Measurements from ENCODE around the gene CHI3L1. TPM values are rescaled to one million over a fixed set of nuclear protein-coding genes. Genes with fewer than 3 reads are reported as not detected.

The CHI3L1 gene
- total and polyA plus RNA-seq, 4 donors: 5.0 to 34.7 (median 15.9) TPM

DNA sequence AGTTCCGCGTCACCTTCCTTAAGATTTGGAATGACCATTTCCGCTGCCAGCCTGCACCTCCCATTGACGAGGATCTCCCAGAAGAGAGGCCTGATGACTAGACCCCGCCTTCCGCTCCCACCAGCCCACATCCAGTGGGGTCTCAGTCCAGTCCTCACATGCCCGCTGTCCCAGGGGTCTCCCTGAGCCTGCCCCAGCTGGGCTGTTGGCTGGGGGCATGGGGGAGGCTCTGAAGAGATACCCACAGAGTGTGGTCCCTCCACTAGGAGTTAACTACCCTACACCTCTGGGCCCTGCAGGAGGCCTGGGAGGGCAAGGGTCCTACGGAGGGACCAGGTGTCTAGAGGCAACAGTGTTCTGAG, 20.7 kb downstream of the CHI3L1 start:
- TF ChIP-seq RAD21 (IDR thresholded peaks at IDR 0.05) (no peak), HNF4A (conservative IDR thresholded peaks at IDR 0.05) (no peak), FOXA2 (IDR thresholded peaks at IDR 0.05) (no peak), JUND (IDR thresholded peaks at IDR 0.05) (no peak), RXRA (IDR thresholded peaks at IDR 0.05) (no peak)
- TF ChIP-seq, protein P1, sequence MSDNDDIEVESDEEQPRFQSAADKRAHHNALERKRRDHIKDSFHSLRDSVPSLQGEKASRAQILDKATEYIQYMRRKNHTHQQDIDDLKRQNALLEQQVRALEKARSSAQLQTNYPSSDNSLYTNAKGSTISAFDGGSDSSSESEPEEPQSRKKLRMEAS (IDR thresholded peaks at IDR 0.05): no peak
- TF ChIP-seq, protein P2, sequence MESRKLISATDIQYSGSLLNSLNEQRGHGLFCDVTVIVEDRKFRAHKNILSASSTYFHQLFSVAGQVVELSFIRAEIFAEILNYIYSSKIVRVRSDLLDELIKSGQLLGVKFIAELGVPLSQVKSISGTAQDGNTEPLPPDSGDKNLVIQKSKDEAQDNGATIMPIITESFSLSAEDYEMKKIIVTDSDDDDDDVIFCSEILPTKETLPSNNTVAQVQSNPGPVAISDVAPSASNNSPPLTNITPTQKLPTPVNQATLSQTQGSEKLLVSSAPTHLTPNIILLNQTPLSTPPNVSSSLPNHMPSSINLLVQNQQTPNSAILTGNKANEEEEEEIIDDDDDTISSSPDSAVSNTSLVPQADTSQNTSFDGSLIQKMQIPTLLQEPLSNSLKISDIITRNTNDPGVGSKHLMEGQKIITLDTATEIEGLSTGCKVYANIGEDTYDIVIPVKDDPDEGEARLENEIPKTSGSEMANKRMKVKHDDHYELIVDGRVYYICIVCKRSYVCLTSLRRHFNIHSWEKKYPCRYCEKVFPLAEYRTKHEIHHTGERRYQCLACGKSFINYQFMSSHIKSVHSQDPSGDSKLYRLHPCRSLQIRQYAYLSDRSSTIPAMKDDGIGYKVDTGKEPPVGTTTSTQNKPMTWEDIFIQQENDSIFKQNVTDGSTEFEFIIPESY (IDR thresholded peaks at IDR 0.05): no peak
- no peak overlapping the region for H3K27ac ChIP-seq (ENCODE audit: low read depth in 1 of 2, low read length in 2 of 2)
- H3K27me3 ChIP-seq (ENCODE audit: control insufficient read depth in 4 of 4, insufficient read depth in 4 of 4, low read length in 3 of 4): peaks cover 0 to 2% (median 0%) of the 10 kb centered on the region in 4 donors
- WGBS: 95% methylated on average over 8 of the region's 8 CpGs
- no peaks in the 10 kb centered on the region for H3K9me3 ChIP-seq (ENCODE audit: control insufficient read depth in 4 of 4, low read length in 3 of 4)
- no peak overlapping the region for H3K9ac ChIP-seq (ENCODE audit: low read depth in 1 of 2, low read length in 2 of 2)
- H3K36me3 ChIP-seq (ENCODE audit: control insufficient read depth in 4 of 4, insufficient read depth in 3 of 4, low read depth in 1 of 4, low read length in 3 of 4): no peaks in the 10 kb centered on the region
- H3K4me3 ChIP-seq (ENCODE audit: low read depth in 1 of 3, low read length in 3 of 3): no peak overlapping the region
- DNase-seq (ENCODE audit: low spot score): no peak
- H3K4me1 ChIP-seq (ENCODE audit: control insufficient read depth in 4 of 4, insufficient read depth in 4 of 4, low read length in 3 of 4): no peaks in the 10 kb centered on the region

- Histone ChIP-seq H3K4me3 (ENCODE audit: low read depth in 1 of 3, low read length in 3 of 3) (no peak overlapping the region), H3K9me3 (ENCODE audit: control insufficient read depth in 4 of 4, low read length in 3 of 4) (no peaks in the 10 kb centered on the region), H3K27me3 (ENCODE audit: control insufficient read depth in 4 of 4, insufficient read depth in 4 of 4, low read length in 3 of 4) (peaks cover 0 to 2% (median 0%) of the 10 kb centered on the region in 4 donors), H3K36me3 (ENCODE audit: control insufficient read depth in 4 of 4, insufficient read depth in 3 of 4, low read depth in 1 of 4, low read length in 3 of 4) (no peaks in the 10 kb centered on the region), H3K4me1 (ENCODE audit: control insufficient read depth in 4 of 4, insufficient read depth in 4 of 4, low read length in 3 of 4) (no peaks in the 10 kb centered on the region), H3K27ac (ENCODE audit: low read depth in 1 of 2, low read length in 2 of 2) (no peak overlapping the region), H3K9ac (ENCODE audit: low read depth in 1 of 2, low read length in 2 of 2) (no peak overlapping the region)
- WGBS: 91% methylated on average over 28 of the region's 28 CpGs
- no peak for TF ChIP-seq EGR1 (IDR thresholded peaks at IDR 0.05; ENCODE audit: low read depth in 2 of 2)
- TF ChIP-seq, protein P1 (IDR thresholded peaks at IDR 0.05): no peak
- no peak for TF ChIP-seq NR2F2 (IDR thresholded peaks at IDR 0.05)
- TF ChIP-seq SP1 (IDR thresholded peaks at IDR 0.05): no peak
- no peak for TF ChIP-seq JUND (IDR thresholded peaks at IDR 0.05)
- no peak for TF ChIP-seq CTCF (IDR thresholded peaks at IDR 0.05; ENCODE audit: low read depth, low read length, missing input control)
- TF ChIP-seq FOXA2 (IDR thresholded peaks at IDR 0.05): no peak
- TF ChIP-seq RXRA (IDR thresholded peaks at IDR 0.05): no peak
- no peak for TF ChIP-seq TAF1 (conservative IDR thresholded peaks at IDR 0.05)
- TF ChIP-seq RAD21 (IDR thresholded peaks at IDR 0.05): no peak
- TF ChIP-seq, protein P2 (IDR thresholded peaks at IDR 0.05): no peak
- DNase-seq (ENCODE audit: low spot score): no peak
Measured at GRCh38 chr1:203165101-203165799, 21.3 kb downstream of the CHI3L1 start.
